K562 (cell line): ENCODE measurements around the gene ADAMTS6. TPM values are rescaled to one million over a fixed set of nuclear protein-coding genes. Genes with fewer than 3 reads are reported as not detected.

Experiments used
- ATAC-seq: fragments of 200-7000 bp; cut with Tn5 transposase; 3 replicates; pipeline ENCODE4 v1.9.1; 2020; ENCODE audit warnings: moderate library complexity
- BruUV-seq: library from RNA; stranded (reverse); fragments of 400-500 nt; replicated peaks from 2 replicates; lab custom pipeline; 2021; lab: Mats Ljungman, UMichigan
- CTCF ChIA-PET: fragments of 300-600 bp; formaldehyde crosslinking; extraction: SDS; loops from one replicate; lab custom pipeline; 2021; ENCODE audit warnings: low intra/inter-chr PET ratio; lab: Yijun Ruan, JAX
- POLR2A ChIA-PET: fragments of 300-600, 350-650 bp; sonication (Branson Sonifier 250); formaldehyde crosslinking; extraction: SDS; loops from one replicate; lab custom pipeline; 2021; ENCODE audit warnings: antibody characterized with exemption, inconsistent platforms; lab: Yijun Ruan, JAX
- DNase-seq, 4 experiments: peaks; one replicate each; pipeline versions ENCODE4 v3.0.0 to v3.0.0-alpha.2; 2011 to 2018; ENCODE audit warnings: low spot score in 3 of 4, mixed read lengths in 3 of 4; ENCODE audit errors: extremely low read depth in 1 of 4
- FAIRE-seq: peaks from 2 replicates; lab custom pipeline; 2011; peaks lifted over from hg19 to GRCh38; lab: Jason Lieb, UNC
- H2AFZ ChIP-seq: 2 replicates; pipeline ENCODE4 v1.6.0; 2011; ENCODE audit warnings: low read depth, low read length, control low read depth, inconsistent platforms
- H3K27ac ChIP-seq: fragments of 200-600 bp; 3 replicates; pipeline ENCODE4 v1.8.0; 2011; ENCODE audit warnings: low read depth, mild to moderate bottlenecking, control low read depth, inconsistent platforms, low read length, moderate library complexity, mixed read lengths; ENCODE audit errors: extremely low read depth
- H3K27me3 ChIP-seq, 2 experiments: fragments of 300-600 bp in 1 of 2; 2 replicates in 1 of 2; 3 replicates in 1 of 2; pipeline versions ENCODE4 v1.6.0 to v1.8.0; 2011; ENCODE audit warnings: inconsistent platforms in 2 of 2, low read length in 2 of 2, mild to moderate bottlenecking in 1 of 2, mixed read lengths in 1 of 2, moderate library complexity in 1 of 2; ENCODE audit not compliant: control insufficient read depth in 2 of 2, insufficient read depth in 2 of 2
- H3K36me3 ChIP-seq: fragments of 300-600 bp; 3 replicates; pipeline ENCODE4 v1.8.0; 2011; ENCODE audit warnings: mild to moderate bottlenecking, low read length, inconsistent platforms; ENCODE audit not compliant: control insufficient read depth, insufficient read depth
- H3K4me1 ChIP-seq, 2 experiments: fragments of 200-600 bp in 1 of 2; replicated peaks in 1 of 2; 2 replicates in 1 of 2; 3 replicates in 1 of 2; pipeline versions ENCODE4 v1.5.1 to v1.8.0; 2011; ENCODE audit warnings: inconsistent platforms in 2 of 2, low read length in 2 of 2, mild to moderate bottlenecking in 1 of 2, mixed read lengths in 1 of 2, moderate library complexity in 1 of 2; ENCODE audit not compliant: control insufficient read depth in 2 of 2, insufficient read depth in 2 of 2
- H3K4me2 ChIP-seq: 2 replicates; pipeline ENCODE4 v1.6.1; 2011; ENCODE audit warnings: low read length, control low read depth, inconsistent platforms, mixed read lengths; ENCODE audit not compliant: insufficient read depth
- H3K4me3 ChIP-seq: fragments of 200-600 bp; sonication (generic), shearing (Covaris generic); 2 replicates; pipeline ENCODE4 v1.5.1; 2016; ENCODE audit warnings: control low read depth, inconsistent platforms
- H3K79me2 ChIP-seq: fragments of 200-600 bp; 3 replicates; pipeline ENCODE4 v1.8.0; 2011; ENCODE audit warnings: low read length, inconsistent platforms; ENCODE audit not compliant: control insufficient read depth, insufficient read depth
- H3K9ac ChIP-seq, 2 experiments: 2 replicates each; pipeline versions ENCODE4 v1.6.0 to v1.6.1; 2011; ENCODE audit warnings: low read depth in 2 of 2, low read length in 2 of 2, control low read depth in 1 of 2, inconsistent platforms in 1 of 2, mild to moderate bottlenecking in 1 of 2, mixed read lengths in 1 of 2; ENCODE audit not compliant: insufficient read depth in 1 of 2
- H3K9me1 ChIP-seq: one replicate; pipeline ENCODE4 v1.6.0; 2011; ENCODE audit warnings: inconsistent platforms, mild to moderate bottlenecking, low read length, moderate library complexity; ENCODE audit not compliant: control insufficient read depth, insufficient read depth
- H3K9me3 ChIP-seq: replicated peaks from 2 replicates; pipeline ENCODE4 v1.5.1; 2011; ENCODE audit warnings: low read depth, low read length, inconsistent platforms; ENCODE audit not compliant: control insufficient read depth, insufficient read depth
- H4K20me1 ChIP-seq: replicated peaks from 2 replicates; pipeline ENCODE4 v1.6.1; 2011; ENCODE audit warnings: low read length, inconsistent platforms, mixed read lengths; ENCODE audit not compliant: control insufficient read depth, insufficient read depth
- CHCHD3 ChIP-seq: fragments of 250-450 bp; sonication (Bioruptor Pico); IDR thresholded peaks from 2 replicates; pipeline ENCODE4 v2.1.2; 2022; ENCODE audit warnings: mild to moderate bottlenecking
- FOXO4 ChIP-seq: fragments of 450-650 bp; formaldehyde crosslinking; IDR thresholded peaks from 2 replicates; pipeline ENCODE4 v1.4.0; 2020; ENCODE audit warnings: mild to moderate bottlenecking, moderate library complexity
- PHF21A ChIP-seq: fragments of 450-650 bp; IDR thresholded peaks from 2 replicates; pipeline ENCODE4 v1.6.1; 2017; ENCODE audit warnings: low read depth, borderline replicate concordance
- RB1 ChIP-seq: fragments of 450-650 bp; IDR thresholded peaks from 2 replicates; pipeline ENCODE4 v1.6.1; 2017; ENCODE audit warnings: low read depth, mild to moderate bottlenecking
- SIX5 ChIP-seq, 2 experiments: IDR thresholded peaks; 2 replicates each; pipeline ENCODE4 v1.6.1; 2011; ENCODE audit warnings: low read length in 2 of 2, borderline replicate concordance in 1 of 2, low read depth in 1 of 2, mild to moderate bottlenecking in 1 of 2, moderate library complexity in 1 of 2; ENCODE audit not compliant: insufficient read depth in 1 of 2
- ZNF239 ChIP-seq: fragments of 250-450 bp; sonication (Bioruptor Pico); IDR thresholded peaks from 2 replicates; pipeline ENCODE4 v1.4.0; 2020; ENCODE audit warnings: mild to moderate bottlenecking
- WGBS: fragments of 100-300 bp; shearing (Covaris generic); methylation state at CpG from one replicate; pipeline ENCODE4 v1.1.6; 2016; ENCODE audit warnings: low coverage, mixed read lengths; ENCODE audit not compliant: insufficient coverage; ENCODE audit errors: missing lambda C conversion rate; 5-methylcytosine and 5-hydroxymethylcytosine counted together
- in situ Hi-C: fragments of 300-500 bp; cut with MboI; formaldehyde crosslinking; loops from 4 replicates; pipeline ENCODE4 v1.15.0; 2018; ENCODE audit warnings: inconsistent platforms, mixed read lengths
- intact Hi-C: fragments of 100-400 bp; cut with micrococcal nuclease; formaldehyde crosslinking; loops from 2 replicates; pipeline ENCODE4 v1.14.2; 2022
- polyA plus RNA-seq, 8 experiments: library from polyadenylated mRNA; depleted of rRNA in 4 of 8; stranded (reverse) in 5 of 8; unstranded in 3 of 8; fragments of >200 nt; fragmentation: Nextera tagmentation in 2 of 8; fragmentation: Illumina TruSeq in 1 of 8; extraction: Ambion mirVana in 2 of 8; extraction: Trizol in 1 of 8; gene quantifications; 2 replicates each; pipeline versions ENCODE4 v1.2.1 to v1.2.3, GENCODE V29; 2011 to 2014; ENCODE audit warnings: inconsistent platforms in 1 of 8, missing spikeins in 1 of 8
- total RNA-seq, 7 experiments: library from RNA; depleted of rRNA in 6 of 7; stranded (reverse); fragments of >200 nt in 6 of 7; fragmentation: Illumina TruSeq in 2 of 7; extraction: Trizol in 2 of 7; gene quantifications; 2 replicates each; pipeline versions ENCODE4 v1.2.1 to v1.2.3, GENCODE V29; 2011 to 2021; ENCODE audit warnings: low replicate concordance in 1 of 7

ADAMTS6 gene
- total and polyA plus RNA-seq, 9 of the 15 experiments (the other 6 are each of a cell fraction or from before 2014, with no cell fraction given): 0.57 to 5.3 (median 1.5) TPM

GRCh38 chr5:65172486-65173129 lies 309.1 kb downstream of the ADAMTS6 start:
- Histone ChIP-seq H3K27ac (no peak overlapping the region), H3K79me2 (no peaks in the 10 kb centered on the region)
- DNase-seq: no peak
- TF ChIP-seq RB1: no peak
- no peak for TF ChIP-seq CHCHD3
- no peak for TF ChIP-seq PHF21A
- no peak for TF ChIP-seq ZNF239
- no peak for TF ChIP-seq SIX5 (IDR thresholded peaks at IDR 0.05; ENCODE audit: borderline replicate concordance in 1 of 2, insufficient read depth in 1 of 2, low read depth in 1 of 2, low read length in 2 of 2)
- no peak for TF ChIP-seq FOXO4 (CRISPR knock-in tag)
- TF ChIP-seq, all 486 proteins: peak for 0
- FAIRE-seq (no peak), ATAC-seq (no peak)
- Histone ChIP-seq H3K9me1 (no peaks in the 10 kb centered on the region), H3K9ac (no peak overlapping the region), H3K4me2 (no peak overlapping the region), H4K20me1 (no peaks in the 10 kb centered on the region), H3K27me3 (no peaks in the 10 kb centered on the region; a peak in 1 of 5 replicates), H3K9me3 (no peaks in the 10 kb centered on the region), H2AFZ (no peak overlapping the region), H3K4me1 (no peaks in the 10 kb centered on the region), H3K36me3 (no peaks in the 10 kb centered on the region), H3K4me3 (no peak overlapping the region)
- intact Hi-C loops (no loop called here), in situ Hi-C loops (no loop called here)
- 26% methylated on average over 9 of the region's 9 CpGs for WGBS
- BruUV-seq: no TSS peak
- CTCF ChIA-PET: no interaction called here
- POLR2A ChIA-PET: interaction anchor here (0.6 to 1.0 kb wide), 2 partner anchors 13 to 53 kb away, joined by 3 to 9 read pairs; no protein-coding TSS in a partner anchor
